AG08395 (cell line): ENCODE results near the gene SFMBT1.

ENCODE experiments used
- DNase-seq: peaks from one replicate; pipeline ENCODE4 v3.0.0; 2012; ENCODE audit warnings: mixed read lengths, low spot score

The SFMBT1 gene

GRCh38 chr3:53045518-53046170, at the start of gene SFMBT1:
SFMBT1 (minus strand) TSS chr3:53046073; CDS start chr3:52969128, 76,945 bp downstream.
- peak; percentile 94 for DNase-seq

GRCh38 chr3:53092942-53093341, 47.1 kb upstream of the SFMBT1 start:
- no peak for DNase-seq

- DNase-seq: no peak
These were observed 46.3 kb upstream of the SFMBT1 start for GRCh38 chr3:53092216-53092615.

- no peak for DNase-seq
These were observed 45.1 kb upstream of the SFMBT1 start for GRCh38 chr3:53091011-53091410.

GRCh38 chr3:53089511-53089910, 43.6 kb upstream of the SFMBT1 start:
- DNase-seq: no peak

GRCh38 chr3:53085476-53085875, 39.6 kb upstream of the SFMBT1 start:
- no peak for DNase-seq

- peak; percentile 31 for DNase-seq
These were observed 38.6 kb upstream of the SFMBT1 start for GRCh38 chr3:53084310-53085001.

GRCh38 chr3:53083949-53084309, 38.1 kb upstream of the SFMBT1 start:
- DNase-seq: no peak

- peak; percentile 85 for DNase-seq
These were observed 37.6 kb upstream of the SFMBT1 start for GRCh38 chr3:53083521-53083920.

GRCh38 chr3:53082736-53083135, 36.9 kb upstream of the SFMBT1 start:
- no peak for DNase-seq

GRCh38 chr3:53081318-53081717, 35.4 kb upstream of the SFMBT1 start:
- no peak for DNase-seq

GRCh38 chr3:53080612-53081205, 34.8 kb upstream of the SFMBT1 start:
- no peak for DNase-seq

GRCh38 chr3:53079791-53080555, 34.1 kb upstream of the SFMBT1 start:
- no peak for DNase-seq

- DNase-seq: no peak
These were observed 33.3 kb upstream of the SFMBT1 start for GRCh38 chr3:53079147-53079546.

GRCh38 chr3:53078656-53079055, 32.8 kb upstream of the SFMBT1 start:
- no peak for DNase-seq

- DNase-seq: no peak
These were observed 31.8 kb upstream of the SFMBT1 start for GRCh38 chr3:53077476-53078220.

- DNase-seq: no peak
These were observed 29.9 kb upstream of the SFMBT1 start for GRCh38 chr3:53075743-53076140.

GRCh38 chr3:53074761-53075742, 29.2 kb upstream of the SFMBT1 start:
- DNase-seq: no peak

GRCh38 chr3:53074366-53074696, 28.5 kb upstream of the SFMBT1 start:
- DNase-seq: no peak

GRCh38 chr3:53073553-53074365, 27.9 kb upstream of the SFMBT1 start:
- DNase-seq: no peak
